ENCODE measurements around the gene ARF6.

Gene ARF6

GRCh38 chr14:49892636-49893308 lies at the start of gene ARF6:
ARF6 (plus strand) TSS chr14:49893082; CDS start chr14:49893737, 655 bp downstream.
- in situ Hi-C loops (cut with MboI; ENCODE audit: low sequenced_read_pairs) = loop anchor here (25.0 kb wide), 1 partner anchor 170 kb away; no protein-coding TSS in a partner anchor

GRCh38 chr14:49849213-49849847 lies 43.6 kb upstream of the ARF6 start:
- in situ Hi-C loops (cut with MboI; ENCODE audit: low sequenced_read_pairs) = no loop called here

GRCh38 chr14:49851813-49852212 lies 41.1 kb upstream of the ARF6 start:
- in situ Hi-C loops (cut with MboI; ENCODE audit: low sequenced_read_pairs) = loop anchor here (25.0 kb wide), 1 partner anchor 260 kb away; the partner anchor contains the start of gene VCPKMT

- in situ Hi-C loops (cut with MboI; ENCODE audit: low sequenced_read_pairs) = loop anchor here (25.0 kb wide), 1 partner anchor 260 kb away; the partner anchor contains the start of gene VCPKMT
Measured at GRCh38 chr14:49852301-49853157, 40.4 kb upstream of the ARF6 start, which contains the start of gene NEMF. NEMF (minus strand) TSS chr14:49852788; CDS start chr14:49852753, 35 bp downstream.

GRCh38 chr14:49853158-49853477 lies 39.8 kb upstream of the ARF6 start:
- in situ Hi-C loops (cut with MboI; ENCODE audit: low sequenced_read_pairs) = loop anchor here (25.0 kb wide), 1 partner anchor 259 kb away; the partner anchor contains the start of gene VCPKMT

GRCh38 chr14:49853572-49854375 lies 39.1 kb upstream of the ARF6 start:
- in situ Hi-C loops (cut with MboI; ENCODE audit: low sequenced_read_pairs) = loop anchor here (25.0 kb wide), 1 partner anchor 259 kb away; the partner anchor contains the start of gene VCPKMT

GRCh38 chr14:49857427-49858003 lies 35.4 kb upstream of the ARF6 start:
- in situ Hi-C loops (cut with MboI; ENCODE audit: low sequenced_read_pairs) = loop anchor here (25.0 kb wide), 1 partner anchor 255 kb away; the partner anchor contains the start of gene VCPKMT

GRCh38 chr14:49858383-49858782 lies 34.5 kb upstream of the ARF6 start:
- in situ Hi-C loops (cut with MboI; ENCODE audit: low sequenced_read_pairs) = loop anchor here (25.0 kb wide), 1 partner anchor 254 kb away; the partner anchor contains the start of gene VCPKMT

- in situ Hi-C loops (cut with MboI; ENCODE audit: low sequenced_read_pairs) = loop anchor here (25.0 kb wide), 1 partner anchor 251 kb away; the partner anchor contains the start of gene VCPKMT
Measured at GRCh38 chr14:49860988-49861698, 31.7 kb upstream of the ARF6 start.

- in situ Hi-C loops (cut with MboI; ENCODE audit: low sequenced_read_pairs) = loop anchor here (25.0 kb wide), 1 partner anchor 251 kb away; the partner anchor contains the start of gene VCPKMT
Measured at GRCh38 chr14:49861699-49862088, 31.2 kb upstream of the ARF6 start.

GRCh38 chr14:49862089-49862673 lies 30.7 kb upstream of the ARF6 start:
- in situ Hi-C loops (cut with MboI; ENCODE audit: low sequenced_read_pairs) = loop anchor here (25.0 kb wide), 1 partner anchor 250 kb away; the partner anchor contains the start of gene VCPKMT

- in situ Hi-C loops (cut with MboI; ENCODE audit: low sequenced_read_pairs) = loop anchor here (25.0 kb wide), 1 partner anchor 249 kb away; the partner anchor contains the start of gene VCPKMT
Measured at GRCh38 chr14:49863487-49864281, 29.2 kb upstream of the ARF6 start.

- in situ Hi-C loops (cut with MboI; ENCODE audit: low sequenced_read_pairs) = loop anchor here (25.0 kb wide), 1 partner anchor 247 kb away; the partner anchor contains the start of gene VCPKMT
Measured at GRCh38 chr14:49865431-49865859, 27.4 kb upstream of the ARF6 start.

GRCh38 chr14:49867831-49868719 lies 24.8 kb upstream of the ARF6 start:
- in situ Hi-C loops (cut with MboI; ENCODE audit: low sequenced_read_pairs) = loop anchor here (25.0 kb wide), 1 partner anchor 244 kb away; the partner anchor contains the start of gene VCPKMT

GRCh38 chr14:49868720-49869114 lies 24.2 kb upstream of the ARF6 start:
- in situ Hi-C loops (cut with MboI; ENCODE audit: low sequenced_read_pairs) = loop anchor here (25.0 kb wide), 1 partner anchor 244 kb away; the partner anchor contains the start of gene VCPKMT

- in situ Hi-C loops (cut with MboI; ENCODE audit: low sequenced_read_pairs) = loop anchor here (25.0 kb wide), 1 partner anchor 241 kb away; the partner anchor contains the start of gene VCPKMT
Measured at GRCh38 chr14:49870908-49871307, 22.0 kb upstream of the ARF6 start.
